ENCODE data around the gene MUC5AC. TPM values are rescaled to one million over a fixed set of nuclear protein-coding genes. Genes with fewer than 3 reads are reported as not detected.

The MUC5AC gene
- total and polyA plus RNA-seq, 2 of the 13 experiments (the other 11 are each of a cell fraction or from before 2014, with no cell fraction given) = under 0.01 TPM; not detected in 1

DNA sequence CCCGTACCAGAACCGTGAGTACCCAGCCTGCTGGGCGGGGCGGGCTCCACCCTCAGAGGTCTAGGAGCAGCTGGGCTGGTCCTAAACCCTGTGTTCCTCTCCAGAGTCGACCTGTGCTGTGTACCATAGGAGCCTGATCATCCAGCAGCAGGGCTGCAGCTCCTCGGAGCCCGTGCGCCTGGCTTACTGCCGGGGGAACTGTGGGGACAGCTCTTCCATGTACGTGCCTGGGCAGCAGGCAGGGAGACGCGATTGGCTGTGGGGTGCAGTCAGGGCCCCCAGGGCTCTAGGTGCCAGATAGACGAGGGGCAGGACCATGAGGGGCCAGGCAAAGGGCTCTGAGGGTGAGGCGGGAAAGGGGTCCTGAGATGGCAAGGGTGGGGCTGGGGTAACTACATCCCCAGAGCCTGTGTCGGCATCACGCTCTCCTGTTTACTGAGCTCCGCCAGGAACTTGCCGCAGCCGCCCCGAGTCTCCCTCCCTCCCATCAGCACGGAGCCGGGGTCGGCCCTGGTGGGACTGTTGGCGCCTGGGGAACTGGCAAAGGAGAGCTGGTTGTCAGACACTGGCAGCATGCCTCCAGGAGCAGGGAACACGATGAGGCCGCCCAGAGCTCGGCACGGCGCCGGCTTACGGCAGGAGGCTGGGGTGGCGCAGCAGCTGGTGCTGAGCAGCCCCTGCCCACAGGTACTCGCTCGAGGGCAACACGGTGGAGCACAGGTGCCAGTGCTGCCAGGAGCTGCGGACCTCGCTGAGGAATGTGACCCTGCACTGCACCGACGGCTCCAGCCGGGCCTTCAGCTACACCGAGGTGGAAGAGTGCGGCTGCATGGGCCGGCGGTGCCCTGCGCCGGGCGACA is 42.2 kb downstream of the MUC5AC start:
- ChIA-PET CTCF (ENCODE audit: low intra/inter-chr PET ratio, low total read pairs) (no interaction called here), POLR2A (no interaction called here)
- no peaks in the 10 kb centered on the region for H3K9me3 ChIP-seq (ENCODE audit: low read length)
- no peak overlapping the region for H3K27ac ChIP-seq (ENCODE audit: extremely low read length, insufficient read depth, low read length)
- TF ChIP-seq, protein P1, sequence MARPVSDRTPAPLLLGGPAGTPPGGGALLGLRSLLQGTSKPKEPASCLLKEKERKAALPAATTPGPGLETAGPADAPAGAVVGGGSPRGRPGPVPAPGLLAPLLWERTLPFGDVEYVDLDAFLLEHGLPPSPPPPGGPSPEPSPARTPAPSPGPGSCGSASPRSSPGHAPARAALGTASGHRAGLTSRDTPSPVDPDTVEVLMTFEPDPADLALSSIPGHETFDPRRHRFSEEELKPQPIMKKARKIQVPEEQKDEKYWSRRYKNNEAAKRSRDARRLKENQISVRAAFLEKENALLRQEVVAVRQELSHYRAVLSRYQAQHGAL (CRISPR knock-in tag; IDR thresholded peaks at IDR 0.05; ENCODE audit: not compliant biosample characterization) = no peak
- TF ChIP-seq KMT2B (CRISPR knock-in tag; IDR thresholded peaks at IDR 0.05) (no peak), DPF2 (CRISPR knock-in tag; IDR thresholded peaks at IDR 0.05; ENCODE audit: borderline replicate concordance, low read depth) (no peak), ZFP1 (CRISPR knock-in tag; IDR thresholded peaks at IDR 0.05) (no peak), CAMTA2 (CRISPR knock-in tag; IDR thresholded peaks at IDR 0.05; ENCODE audit: borderline replicate concordance) (no peak), NRL (CRISPR knock-in tag; IDR thresholded peaks at IDR 0.05; ENCODE audit: borderline replicate concordance) (no peak), MBD4 (IDR thresholded peaks at IDR 0.05; ENCODE audit: borderline replicate concordance, low read length) (no peak), SRY (CRISPR knock-in tag; IDR thresholded peaks at IDR 0.05) (no peak), DNMT3B (CRISPR knock-in tag; conservative IDR thresholded peaks at IDR 0.05) (no peak), HNF4G (IDR thresholded peaks at IDR 0.05; ENCODE audit: borderline replicate concordance, low read depth, low read length) (no peak), HNF4G (CRISPR knock-in tag; IDR thresholded peaks at IDR 0.05; ENCODE audit: borderline replicate concordance, low read depth) (no peak), SMYD3 (CRISPR knock-in tag; IDR thresholded peaks at IDR 0.05) (no peak), ZNF570 (CRISPR knock-in tag; IDR thresholded peaks at IDR 0.05; ENCODE audit: borderline replicate concordance) (no peak)
- TF ChIP-seq, protein P2, sequence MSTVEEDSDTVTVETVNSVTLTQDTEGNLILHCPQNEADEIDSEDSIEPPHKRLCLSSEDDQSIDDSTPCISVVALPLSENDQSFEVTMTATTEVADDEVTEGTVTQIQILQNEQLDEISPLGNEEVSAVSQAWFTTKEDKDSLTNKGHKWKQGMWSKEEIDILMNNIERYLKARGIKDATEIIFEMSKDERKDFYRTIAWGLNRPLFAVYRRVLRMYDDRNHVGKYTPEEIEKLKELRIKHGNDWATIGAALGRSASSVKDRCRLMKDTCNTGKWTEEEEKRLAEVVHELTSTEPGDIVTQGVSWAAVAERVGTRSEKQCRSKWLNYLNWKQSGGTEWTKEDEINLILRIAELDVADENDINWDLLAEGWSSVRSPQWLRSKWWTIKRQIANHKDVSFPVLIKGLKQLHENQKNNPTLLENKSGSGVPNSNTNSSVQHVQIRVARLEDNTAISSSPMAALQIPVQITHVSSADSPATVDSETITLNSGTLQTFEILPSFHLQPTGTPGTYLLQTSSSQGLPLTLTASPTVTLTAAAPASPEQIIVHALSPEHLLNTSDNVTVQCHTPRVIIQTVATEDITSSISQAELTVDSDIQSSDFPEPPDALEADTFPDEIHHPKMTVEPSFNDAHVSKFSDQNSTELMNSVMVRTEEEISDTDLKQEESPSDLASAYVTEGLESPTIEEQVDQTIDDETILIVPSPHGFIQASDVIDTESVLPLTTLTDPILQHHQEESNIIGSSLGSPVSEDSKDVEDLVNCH (CRISPR knock-in tag; IDR thresholded peaks at IDR 0.05) = no peak
- in situ Hi-C loops (cut with HindIII; ENCODE audit: extremely low pct_ligation_motif_present, low pct_unique_long_range_greater_than_20kb) = no loop called here
- DNase-seq (ENCODE audit: low spot score) = no peak
- H3K79me2 ChIP-seq (ENCODE audit: insufficient read depth, low read length) = no peaks in the 10 kb centered on the region
- no peak for FAIRE-seq
- intact Hi-C loops (cut with micrococcal nuclease; ENCODE audit: unreplicated experiment) = loop anchor here (10.0 kb wide), 1 partner anchor 65 kb away; no protein-coding TSS in a partner anchor
- H3K4me3 ChIP-seq (replicated peaks in 1 of 3; ENCODE audit: insufficient read depth in 1 of 3, low read depth in 2 of 3, low read length in 3 of 3) = no peak overlapping the region
- no peaks in the 10 kb centered on the region for H3K36me3 ChIP-seq (replicated peaks in 1 of 2; ENCODE audit: control insufficient read depth in 1 of 2, insufficient read depth in 2 of 2, low read length in 2 of 2)
- no peak overlapping the region for H3K9ac ChIP-seq (ENCODE audit: insufficient read depth, low read depth, low read length)
- BruUV-seq (replicated peaks) = no TSS peak
- H4K20me1 ChIP-seq (ENCODE audit: insufficient read depth, low read length) = no peaks in the 10 kb centered on the region
- H3K4me1 ChIP-seq (ENCODE audit: insufficient read depth, low read length) = no peaks in the 10 kb centered on the region
- WGBS (ENCODE audit: low lambda C conversion rate) = 19% methylated on average over 15 of the region's 47 CpGs
- peaks cover 35 to 77% of the 10 kb centered on the region in 2 experiments for H3K27me3 ChIP-seq (ENCODE audit: control insufficient read depth in 1 of 2, insufficient read depth in 2 of 2, low read length in 2 of 2)
- no peak for ATAC-seq
- H2AFZ ChIP-seq (ENCODE audit: low read length) = no peak overlapping the region
- H3K4me2 ChIP-seq (ENCODE audit: low read depth, low read length) = no peak overlapping the region

Measured in HepG2 (cell line).